Measurements from ENCODE around the gene CLK3.

GRCh38 chr15:74642734-74643664 lies 27.4 kb downstream of the CLK3 start:
- no peak for TF ChIP-seq CTCF (conservative IDR thresholded peaks at IDR 0.05; ENCODE audit: low read length)
- TF ChIP-seq EZH2phosphoT487 (IDR thresholded peaks at IDR 0.05; ENCODE audit: borderline replicate concordance, low read depth, low read length) = no peak

Data from OCI-LY7 (cell line).